RCC 7860 (cell line): ENCODE results near the gene RPH3AL.

Source experiments
- DNase-seq: peaks from one replicate; pipeline ENCODE4 v3.0.0-alpha.2; 2015; ENCODE audit warnings: low spot score
- FAIRE-seq: peaks from 2 replicates; lab custom pipeline; 2012; peaks lifted over from hg19 to GRCh38; lab: Jason Lieb, UNC

Gene RPH3AL

DNA sequence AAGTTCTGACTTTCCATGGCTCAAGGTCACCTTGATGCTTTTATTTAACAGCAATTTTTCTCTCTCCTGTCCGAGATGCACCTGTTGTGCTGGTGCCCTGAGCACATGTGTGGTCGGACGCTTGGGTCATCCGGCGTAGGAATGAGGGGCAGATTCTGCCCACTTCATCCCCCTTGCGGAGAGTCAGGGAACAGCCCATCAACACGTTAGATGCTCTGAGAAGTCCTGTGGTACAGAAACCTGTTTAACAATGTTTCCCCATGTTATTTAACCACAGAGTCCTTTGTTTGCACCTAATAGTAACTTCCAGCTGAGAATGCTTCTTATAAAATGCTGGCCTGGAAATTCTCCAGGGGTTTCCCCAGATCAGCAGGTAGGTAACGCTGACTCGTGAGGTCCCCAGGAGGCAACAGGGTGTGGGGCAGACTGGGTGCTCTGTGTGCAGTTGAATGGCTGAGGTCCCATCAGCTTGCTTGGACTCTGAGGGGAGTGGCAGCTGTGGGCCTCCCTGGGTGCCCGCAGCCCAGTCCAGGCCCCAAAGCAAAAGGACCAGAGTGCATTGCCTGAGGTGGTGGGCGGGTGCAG is 189.0 kb downstream of the RPH3AL start:
- no peak for DNase-seq
- no peak for FAIRE-seq

GRCh38 chr17:162689-163088 is 189.9 kb downstream of the RPH3AL start:
- no peak for FAIRE-seq
- DNase-seq = no peak
